ENCODE data around the gene HLA-DQB2. TPM values are rescaled to one million over a fixed set of nuclear protein-coding genes. Genes with fewer than 3 reads are reported as not detected.
"Not testable (repeated sequence)": the region's sequence is repeated elsewhere in the genome, so short reads cannot be mapped to it uniquely, and the experiment has no call there.

HLA-DQB2 gene
- total RNA-seq, 1 experiment from 2014 or later, result not detected

GRCh38 chr6:32752580-32752979 is 10.8 kb downstream of the HLA-DQB2 start:
- H3K27me3 Mint-ChIP-seq (ENCODE audit: insufficient read depth, unreplicated experiment), result peaks cover 97% of the 10 kb centered on the region
- CTCF ChIA-PET, result no interaction called here
- TF ChIP-seq, protein P1, sequence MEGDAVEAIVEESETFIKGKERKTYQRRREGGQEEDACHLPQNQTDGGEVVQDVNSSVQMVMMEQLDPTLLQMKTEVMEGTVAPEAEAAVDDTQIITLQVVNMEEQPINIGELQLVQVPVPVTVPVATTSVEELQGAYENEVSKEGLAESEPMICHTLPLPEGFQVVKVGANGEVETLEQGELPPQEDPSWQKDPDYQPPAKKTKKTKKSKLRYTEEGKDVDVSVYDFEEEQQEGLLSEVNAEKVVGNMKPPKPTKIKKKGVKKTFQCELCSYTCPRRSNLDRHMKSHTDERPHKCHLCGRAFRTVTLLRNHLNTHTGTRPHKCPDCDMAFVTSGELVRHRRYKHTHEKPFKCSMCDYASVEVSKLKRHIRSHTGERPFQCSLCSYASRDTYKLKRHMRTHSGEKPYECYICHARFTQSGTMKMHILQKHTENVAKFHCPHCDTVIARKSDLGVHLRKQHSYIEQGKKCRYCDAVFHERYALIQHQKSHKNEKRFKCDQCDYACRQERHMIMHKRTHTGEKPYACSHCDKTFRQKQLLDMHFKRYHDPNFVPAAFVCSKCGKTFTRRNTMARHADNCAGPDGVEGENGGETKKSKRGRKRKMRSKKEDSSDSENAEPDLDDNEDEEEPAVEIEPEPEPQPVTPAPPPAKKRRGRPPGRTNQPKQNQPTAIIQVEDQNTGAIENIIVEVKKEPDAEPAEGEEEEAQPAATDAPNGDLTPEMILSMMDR (IDR thresholded peaks at IDR 0.05; ENCODE audit: unreplicated experiment), result no peak
- H3K36me3 Mint-ChIP-seq (ENCODE audit: insufficient read depth, unreplicated experiment), result no peaks in the 10 kb centered on the region
- POLR2A ChIA-PET, result no interaction called here
- H3K4me3 Mint-ChIP-seq (ENCODE audit: unreplicated experiment), result no peak overlapping the region
- peak; percentile 12 for DNase-seq (ENCODE audit: unreplicated experiment)
- H3K4me1 Mint-ChIP-seq (ENCODE audit: insufficient read depth, unreplicated experiment), result no peaks in the 10 kb centered on the region
- intact Hi-C loops (cut with micrococcal nuclease), result loop anchor here (5.0 kb wide), 1 partner anchor 100 kb away; no protein-coding TSS in a partner anchor
- H3K9me3 Mint-ChIP-seq (ENCODE audit: unreplicated experiment), result no peaks in the 10 kb centered on the region
- no TSS peak for BruUV-seq (replicated peaks)
- no peak overlapping the region for H3K27ac Mint-ChIP-seq (ENCODE audit: low read depth, unreplicated experiment)

DNA sequence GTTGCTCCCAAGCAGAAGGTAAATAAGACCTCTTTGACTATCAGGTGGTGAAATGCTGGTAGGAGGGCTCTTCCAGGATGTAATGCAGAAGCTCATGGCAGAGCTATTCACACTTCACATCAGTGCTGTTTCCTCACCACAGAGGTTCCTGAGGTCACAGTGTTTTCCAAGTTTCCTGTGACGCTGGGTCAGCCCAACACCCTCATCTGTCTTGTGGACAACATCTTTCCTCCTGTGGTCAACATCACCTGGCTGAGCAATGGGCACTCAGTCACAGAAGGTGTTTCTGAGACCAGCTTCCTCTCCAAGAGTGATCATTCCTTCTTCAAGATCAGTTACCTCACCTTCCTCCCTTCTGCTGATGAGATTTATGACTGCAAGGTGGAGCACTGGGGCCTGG is 17.7 kb downstream of the HLA-DQB2 start:
- H3K27ac Mint-ChIP-seq (ENCODE audit: low read depth, unreplicated experiment); H3K36me3 Mint-ChIP-seq (ENCODE audit: insufficient read depth, unreplicated experiment); BruUV-seq (replicated peaks); H3K4me3 Mint-ChIP-seq (ENCODE audit: unreplicated experiment); DNase-seq (ENCODE audit: unreplicated experiment); H3K9me3 Mint-ChIP-seq (ENCODE audit: unreplicated experiment); intact Hi-C loops (cut with micrococcal nuclease); H3K4me1 Mint-ChIP-seq (ENCODE audit: insufficient read depth, unreplicated experiment); POLR2A ChIA-PET: not testable (repeated sequence)
- CTCF ChIA-PET, result interaction anchor here (0.6 to 1.2 kb wide), 2 partner anchors 13 to 51 kb away, joined by 3 to 4 read pairs; no protein-coding TSS in a partner anchor
- peaks cover 93% of the 10 kb centered on the region for H3K27me3 Mint-ChIP-seq (ENCODE audit: insufficient read depth, unreplicated experiment)

DNA sequence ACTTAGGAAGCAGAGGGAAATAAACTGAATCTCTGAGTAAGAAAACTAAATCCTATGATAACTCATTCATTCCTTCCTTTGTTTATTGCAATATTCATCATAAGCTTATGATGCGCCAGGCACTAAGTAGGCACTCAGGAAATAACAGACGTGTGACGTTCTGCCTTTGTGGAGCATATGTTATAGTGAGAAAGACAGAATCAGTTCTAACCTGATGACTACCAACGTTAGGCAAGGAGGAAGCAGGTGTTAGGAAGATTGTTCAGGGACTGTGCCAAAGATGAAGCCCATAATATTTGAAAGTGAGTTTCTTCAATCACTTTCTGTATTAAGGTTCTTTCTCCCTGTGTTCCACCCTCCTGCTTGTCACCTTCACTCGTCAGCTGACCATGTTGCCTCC is 18.6 kb downstream of the HLA-DQB2 start:
- BruUV-seq (replicated peaks), result no TSS peak

DNA sequence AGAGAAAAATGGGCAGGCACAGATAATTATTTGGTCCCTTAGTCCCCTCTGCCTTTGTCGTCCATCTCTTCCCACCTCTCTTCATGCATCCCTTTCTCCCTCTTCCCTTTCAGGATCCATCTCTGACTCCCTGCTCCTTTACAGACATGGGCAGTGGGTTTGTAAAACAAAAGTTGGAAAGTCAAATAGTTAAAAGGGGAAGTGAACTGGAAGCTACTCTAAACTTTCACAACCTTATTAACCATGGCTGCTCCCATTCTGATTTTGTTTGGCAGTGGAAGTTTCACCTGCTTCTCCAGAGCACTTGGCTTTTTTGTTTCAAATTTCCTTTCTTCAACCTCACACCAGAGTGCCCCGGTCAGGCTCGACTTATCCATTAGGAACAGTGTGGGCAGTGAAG is 21.0 kb downstream of the HLA-DQB2 start:
- Mint-ChIP-seq H3K4me1 (ENCODE audit: insufficient read depth, unreplicated experiment) (no peaks in the 10 kb centered on the region), H3K36me3 (ENCODE audit: insufficient read depth, unreplicated experiment) (no peaks in the 10 kb centered on the region), H3K27ac (ENCODE audit: low read depth, unreplicated experiment) (no peak overlapping the region), H3K4me3 (ENCODE audit: unreplicated experiment) (no peak overlapping the region), H3K27me3 (ENCODE audit: insufficient read depth, unreplicated experiment) (peaks cover 90% of the 10 kb centered on the region), H3K9me3 (ENCODE audit: unreplicated experiment) (no peaks in the 10 kb centered on the region)
- DNase-seq (ENCODE audit: unreplicated experiment), result no peak
- CTCF ChIA-PET, result interaction anchor here (0.8 kb wide), 1 partner anchor 329 kb away, joined by 3 read pairs; no protein-coding TSS in a partner anchor
- POLR2A ChIA-PET, result no interaction called here
- BruUV-seq (replicated peaks), result no TSS peak
- intact Hi-C loops (cut with micrococcal nuclease), result loop anchor here (2.0 kb wide), 1 partner anchor 104 kb away; no protein-coding TSS in a partner anchor
- TF ChIP-seq, protein P1 (IDR thresholded peaks at IDR 0.05; ENCODE audit: unreplicated experiment), result no peak

More for the DNA sequence above, 18.6 kb downstream of the HLA-DQB2 start:
- Mint-ChIP-seq H3K4me1 (ENCODE audit: insufficient read depth, unreplicated experiment) (no peaks in the 10 kb centered on the region), H3K36me3 (ENCODE audit: insufficient read depth, unreplicated experiment) (no peaks in the 10 kb centered on the region), H3K4me3 (ENCODE audit: unreplicated experiment) (no peak overlapping the region), H3K27me3 (ENCODE audit: insufficient read depth, unreplicated experiment) (peaks cover 92% of the 10 kb centered on the region), H3K9me3 (ENCODE audit: unreplicated experiment) (no peaks in the 10 kb centered on the region), H3K27ac (ENCODE audit: low read depth, unreplicated experiment) (no peak overlapping the region)
- intact Hi-C loops (cut with micrococcal nuclease), result no loop called here
- ChIA-PET POLR2A (no interaction called here), CTCF (no interaction called here)
- no peak for DNase-seq (ENCODE audit: unreplicated experiment)
- TF ChIP-seq, protein P1 (IDR thresholded peaks at IDR 0.05; ENCODE audit: unreplicated experiment), result no peak
